Measurements from ENCODE around the gene AS3MT. TPM values are rescaled to one million over a fixed set of nuclear protein-coding genes. Genes with fewer than 3 reads are reported as not detected.

The AS3MT gene
- total RNA-seq, 2 donors from 2014 or later: 11.7 to 17.3 TPM

GRCh38 chr10:102872163-102872562 lies 2.9 kb downstream of the AS3MT start:
- DNase-seq (ENCODE audit: low spot score): no peak
- H3K4me1 ChIP-seq: peaks cover 0 to 17% of the 10 kb centered on the region in 2 donors
- H3K36me3 ChIP-seq: peaks cover 4% of the 10 kb centered on the region
- no peak overlapping the region for H3K27ac ChIP-seq
- H3K9me3 ChIP-seq: no peaks in the 10 kb centered on the region
- no peaks in the 10 kb centered on the region for H3K27me3 ChIP-seq
- no peak for TF ChIP-seq CTCF (IDR thresholded peaks at IDR 0.05)
- no peak overlapping the region for H3K4me3 ChIP-seq

GRCh38 chr10:102876747-102877153 lies 7.5 kb downstream of the AS3MT start:
- Histone ChIP-seq H3K27ac (no peak overlapping the region), H3K36me3 (peaks cover 8% of the 10 kb centered on the region), H3K4me3 (no peak overlapping the region), H3K9me3 (no peaks in the 10 kb centered on the region), H3K27me3 (no peaks in the 10 kb centered on the region), H3K4me1 (no peaks in the 10 kb centered on the region)
- no peak for DNase-seq (ENCODE audit: low spot score)
- TF ChIP-seq CTCF (IDR thresholded peaks at IDR 0.05): no peak

- H3K4me1 ChIP-seq: no peaks in the 10 kb centered on the region
- no peaks in the 10 kb centered on the region for H3K27me3 ChIP-seq
- DNase-seq (ENCODE audit: low spot score): no peak
- no peaks in the 10 kb centered on the region for H3K9me3 ChIP-seq
- H3K4me3 ChIP-seq: no peak overlapping the region
- H3K27ac ChIP-seq: no peak overlapping the region
- no peak for TF ChIP-seq CTCF (IDR thresholded peaks at IDR 0.05)
- peaks cover 8% of the 10 kb centered on the region for H3K36me3 ChIP-seq
These were observed 9.4 kb downstream of the AS3MT start for GRCh38 chr10:102878629-102879028.

GRCh38 chr10:102880256-102880655 lies 11.0 kb downstream of the AS3MT start:
- H3K9me3 ChIP-seq: no peaks in the 10 kb centered on the region
- H3K4me3 ChIP-seq: no peak overlapping the region
- no peak overlapping the region for H3K27ac ChIP-seq
- H3K36me3 ChIP-seq: peaks cover 4% of the 10 kb centered on the region
- DNase-seq (ENCODE audit: low spot score): no peak
- no peaks in the 10 kb centered on the region for H3K27me3 ChIP-seq
- no peaks in the 10 kb centered on the region for H3K4me1 ChIP-seq
- no peak for TF ChIP-seq CTCF (IDR thresholded peaks at IDR 0.05)

GRCh38 chr10:102888048-102888447 lies 18.8 kb downstream of the AS3MT start:
- no peak for TF ChIP-seq CTCF (IDR thresholded peaks at IDR 0.05)
- no peaks in the 10 kb centered on the region for H3K4me1 ChIP-seq
- no peaks in the 10 kb centered on the region for H3K9me3 ChIP-seq
- DNase-seq (ENCODE audit: low spot score): no peak
- no peaks in the 10 kb centered on the region for H3K27me3 ChIP-seq
- H3K4me3 ChIP-seq: no peak overlapping the region
- peaks cover 22% of the 10 kb centered on the region for H3K36me3 ChIP-seq
- H3K27ac ChIP-seq: no peak overlapping the region

GRCh38 chr10:102894466-102895213 lies 25.4 kb downstream of the AS3MT start:
- H3K27ac ChIP-seq: no peak overlapping the region
- no peaks in the 10 kb centered on the region for H3K27me3 ChIP-seq
- H3K4me3 ChIP-seq: no peak overlapping the region
- no peaks in the 10 kb centered on the region for H3K9me3 ChIP-seq
- DNase-seq (ENCODE audit: low spot score): no peak
- H3K36me3 ChIP-seq: peaks cover 31% of the 10 kb centered on the region
- H3K4me1 ChIP-seq: no peaks in the 10 kb centered on the region
- TF ChIP-seq CTCF (IDR thresholded peaks at IDR 0.05): no peak

All from right atrium auricular region (tissue), 2 donors.